ENCODE measurements around the gene MCC. TPM values are rescaled to one million over a fixed set of nuclear protein-coding genes. Genes with fewer than 3 reads are reported as not detected.

The MCC gene
- total RNA-seq, 3 donors from 2014 or later (not counting 1 experiment from before 2014, with no cell fraction given), result 0.68 to 1.8 (median 1.4) TPM

GRCh38 chr5:113140837-113141671 lies 347.2 kb downstream of the MCC start:
- Histone ChIP-seq H3K9me3 (ENCODE audit: control insufficient read depth, insufficient read depth, low read length) (no peaks in the 10 kb centered on the region), H3K27ac (ENCODE audit: low read length) (no peak overlapping the region), H3K27me3 (ENCODE audit: control insufficient read depth, insufficient read depth, low read length) (no peaks in the 10 kb centered on the region), H3K4me1 (ENCODE audit: control insufficient read depth, insufficient read depth, low read length) (no peaks in the 10 kb centered on the region), H3K36me3 (ENCODE audit: control insufficient read depth, insufficient read depth, low read length) (no peaks in the 10 kb centered on the region), H3K4me3 (ENCODE audit: low read length) (no peak overlapping the region)
- Mint-ChIP-seq H3K9me3 (no peaks in the 10 kb centered on the region), H3K4me1 (no peaks in the 10 kb centered on the region), H3K4me3 (no peak overlapping the region), H3K36me3 (no peaks in the 10 kb centered on the region), H3K27me3 (ENCODE audit: low read depth in 2 of 2) (peaks cover 13 to 37% of the 10 kb centered on the region in 2 donors), H3K27ac (no peak overlapping the region)
- no peak for DNase-seq
- TF ChIP-seq CTCF (IDR thresholded peaks at IDR 0.05), result no peak
- no peak for ATAC-seq
- intact Hi-C loops (cut with micrococcal nuclease), result loop anchor here (10.0 kb wide), 1 partner anchor 146 kb away; no protein-coding TSS in a partner anchor
- WGBS (ENCODE audit: insufficient coverage), result 82% methylated on average over 9 of the region's 9 CpGs

- Histone ChIP-seq H3K27me3 (ENCODE audit: control insufficient read depth, insufficient read depth, low read length) (no peaks in the 10 kb centered on the region), H3K27ac (ENCODE audit: low read length) (no peak overlapping the region), H3K9me3 (ENCODE audit: control insufficient read depth, insufficient read depth, low read length) (no peaks in the 10 kb centered on the region), H3K36me3 (ENCODE audit: control insufficient read depth, insufficient read depth, low read length) (no peaks in the 10 kb centered on the region), H3K4me3 (ENCODE audit: low read length) (no peak overlapping the region), H3K4me1 (ENCODE audit: control insufficient read depth, insufficient read depth, low read length) (no peaks in the 10 kb centered on the region)
- no peak for DNase-seq
- no peaks in the 10 kb centered on the region for H3K4me1 Mint-ChIP-seq
- H3K27ac Mint-ChIP-seq, result no peak overlapping the region
- H3K9me3 Mint-ChIP-seq, result no peaks in the 10 kb centered on the region
- no peak for ATAC-seq
- 98% methylated on average over 3 of the region's 3 CpGs for WGBS (ENCODE audit: insufficient coverage)
- H3K4me3 Mint-ChIP-seq, result no peak overlapping the region
- intact Hi-C loops (cut with micrococcal nuclease), result no loop called here
- H3K36me3 Mint-ChIP-seq, result no peaks in the 10 kb centered on the region
- H3K27me3 Mint-ChIP-seq (ENCODE audit: low read depth in 2 of 2), result peaks cover 9 to 19% of the 10 kb centered on the region in 2 donors
- TF ChIP-seq CTCF (IDR thresholded peaks at IDR 0.05), result no peak
Observed at GRCh38 chr5:113133211-113133975, 354.9 kb downstream of the MCC start.

- intact Hi-C loops (cut with micrococcal nuclease), result no loop called here
- Histone ChIP-seq H3K9me3 (ENCODE audit: control insufficient read depth, insufficient read depth, low read length) (no peaks in the 10 kb centered on the region), H3K27me3 (ENCODE audit: control insufficient read depth, insufficient read depth, low read length) (no peaks in the 10 kb centered on the region), H3K4me1 (ENCODE audit: control insufficient read depth, insufficient read depth, low read length) (no peaks in the 10 kb centered on the region), H3K4me3 (ENCODE audit: low read length) (no peak overlapping the region), H3K27ac (ENCODE audit: low read length) (no peak overlapping the region), H3K36me3 (ENCODE audit: control insufficient read depth, insufficient read depth, low read length) (no peaks in the 10 kb centered on the region)
- H3K4me1 Mint-ChIP-seq, result no peaks in the 10 kb centered on the region
- H3K27ac Mint-ChIP-seq, result no peak overlapping the region
- DNase-seq, result no peak
- no peaks in the 10 kb centered on the region for H3K36me3 Mint-ChIP-seq
- H3K9me3 Mint-ChIP-seq, result no peaks in the 10 kb centered on the region
- TF ChIP-seq CTCF (IDR thresholded peaks at IDR 0.05), result no peak
- no peak for ATAC-seq
- H3K27me3 Mint-ChIP-seq (ENCODE audit: low read depth in 2 of 2), result peaks cover 6 to 24% of the 10 kb centered on the region in 2 donors
- no peak overlapping the region for H3K4me3 Mint-ChIP-seq
Observed at GRCh38 chr5:113132564-113132963, 355.7 kb downstream of the MCC start.

Measured in natural killer cell (primary cell).